ENCODE measurements around the gene PRPSAP1.
A peak's percentile ranks its signal among the peaks of the same experiment; 100 is the strongest.
"Not testable (repeated sequence)": the region's sequence is repeated elsewhere in the genome, so short reads cannot be mapped to it uniquely, and the experiment has no call there.

Gene PRPSAP1

GRCh38 chr17:76314392-76315227, 39.1 kb downstream of the PRPSAP1 start:
- DNase-seq: no peak

- no peak for DNase-seq
Observed at GRCh38 chr17:76312735-76313134, 41.0 kb downstream of the PRPSAP1 start.

DNA sequence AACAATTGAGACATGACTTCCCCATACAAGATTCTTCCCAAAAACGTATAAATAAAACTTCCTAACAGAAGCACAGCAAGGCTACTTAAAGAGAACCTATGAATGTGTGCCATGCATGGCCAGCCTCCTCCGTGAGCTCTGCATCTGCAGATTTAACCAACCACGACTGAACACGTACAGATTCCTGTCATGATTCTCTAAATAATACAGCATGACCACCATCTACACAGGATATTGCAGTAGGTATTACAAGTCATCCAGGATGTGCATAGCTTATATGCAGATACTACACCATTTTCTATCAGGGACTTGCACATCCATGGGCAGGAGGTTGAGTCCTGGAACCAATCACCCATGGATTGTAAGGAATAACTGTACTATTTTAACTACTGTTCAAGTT, 44.3 kb downstream of the PRPSAP1 start:
- no peak for DNase-seq

- DNase-seq: no peak
Observed at GRCh38 chr17:76307966-76308338, 45.8 kb downstream of the PRPSAP1 start, which contains the start of gene QRICH2. Gene QRICH2, minus strand, starts transcription at chr17:76308276. Its CDS starts 278 bp downstream, at chr17:76307998.

GRCh38 chr17:76307299-76307965, 46.3 kb downstream of the PRPSAP1 start:
- no peak for DNase-seq

GRCh38 chr17:76305135-76305454, 48.6 kb downstream of the PRPSAP1 start:
- not testable (repeated sequence) for DNase-seq

DNA sequence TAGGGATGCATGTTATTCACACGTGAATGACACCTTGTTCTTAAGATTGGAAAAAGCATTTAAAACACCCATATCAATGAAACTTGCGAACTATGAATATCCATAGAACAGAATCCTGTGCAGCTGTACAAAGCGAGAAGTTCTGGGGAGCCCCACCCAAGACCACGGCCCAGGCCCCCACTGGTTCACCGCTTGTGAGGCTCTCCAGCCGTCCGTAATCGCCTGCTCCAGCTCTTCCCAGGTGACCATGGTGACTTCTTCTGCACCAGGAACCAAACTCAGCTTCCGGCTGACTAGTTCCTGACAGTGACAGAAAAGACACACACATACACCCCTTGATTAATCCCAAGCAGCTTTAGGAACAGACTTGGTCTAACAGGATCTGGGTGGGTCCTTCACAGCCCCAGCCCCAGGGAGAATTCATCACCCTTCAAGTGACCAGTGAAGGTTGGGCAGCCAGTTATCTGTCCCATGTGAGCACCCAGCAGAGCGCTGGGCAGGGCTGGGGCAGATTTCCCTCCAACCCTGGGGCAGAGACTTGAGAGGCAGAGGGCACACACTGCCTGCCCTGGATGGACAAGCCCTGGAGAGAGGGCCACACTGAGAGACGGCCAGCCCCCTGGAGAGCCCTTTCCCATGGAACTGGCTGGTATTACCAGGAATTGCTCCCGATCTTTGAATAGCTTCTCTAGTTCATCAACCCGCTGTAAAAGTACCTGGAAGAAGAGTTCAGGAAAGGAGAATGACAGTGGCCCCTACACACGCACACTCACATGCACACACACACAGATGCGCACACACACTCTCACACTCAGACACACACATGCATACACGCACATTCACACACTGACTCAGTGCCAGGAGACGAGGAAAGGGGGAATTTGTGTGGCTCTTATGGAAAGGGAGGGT, 49.2 kb downstream of the PRPSAP1 start:
- DNase-seq: no peak

- DNase-seq: no peak
Observed at GRCh38 chr17:76297436-76297835, 56.3 kb downstream of the PRPSAP1 start.

GRCh38 chr17:76296889-76297288, 56.8 kb downstream of the PRPSAP1 start:
- DNase-seq: no peak

- DNase-seq: no peak
Observed at GRCh38 chr17:76296186-76296585, 57.5 kb downstream of the PRPSAP1 start.

GRCh38 chr17:76293106-76293505, 60.6 kb downstream of the PRPSAP1 start:
- DNase-seq: no peak

DNA sequence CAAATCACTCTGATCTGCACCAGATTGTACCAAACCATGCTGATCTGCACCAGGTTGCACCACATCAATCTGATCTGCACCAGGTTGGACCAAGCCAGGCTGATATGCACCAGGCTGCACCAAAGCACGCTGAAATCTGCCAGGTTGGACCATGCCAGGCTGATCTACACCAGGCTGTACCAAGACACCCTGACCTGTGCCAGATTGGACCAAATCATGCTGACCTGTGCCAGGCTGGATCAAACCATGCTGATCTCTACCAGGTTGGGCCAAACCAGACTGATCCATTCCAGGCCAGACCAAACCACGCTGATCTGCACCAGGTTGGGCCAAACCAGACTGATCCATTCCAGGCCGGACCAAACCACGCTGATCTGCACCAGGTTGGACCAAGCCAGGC, 61.1 kb downstream of the PRPSAP1 start:
- no peak for DNase-seq

- DNase-seq: no peak
Observed at GRCh38 chr17:76281573-76282371, 71.9 kb downstream of the PRPSAP1 start.

- no peak for DNase-seq
Observed at GRCh38 chr17:76280650-76281049, 73.1 kb downstream of the PRPSAP1 start.

DNA sequence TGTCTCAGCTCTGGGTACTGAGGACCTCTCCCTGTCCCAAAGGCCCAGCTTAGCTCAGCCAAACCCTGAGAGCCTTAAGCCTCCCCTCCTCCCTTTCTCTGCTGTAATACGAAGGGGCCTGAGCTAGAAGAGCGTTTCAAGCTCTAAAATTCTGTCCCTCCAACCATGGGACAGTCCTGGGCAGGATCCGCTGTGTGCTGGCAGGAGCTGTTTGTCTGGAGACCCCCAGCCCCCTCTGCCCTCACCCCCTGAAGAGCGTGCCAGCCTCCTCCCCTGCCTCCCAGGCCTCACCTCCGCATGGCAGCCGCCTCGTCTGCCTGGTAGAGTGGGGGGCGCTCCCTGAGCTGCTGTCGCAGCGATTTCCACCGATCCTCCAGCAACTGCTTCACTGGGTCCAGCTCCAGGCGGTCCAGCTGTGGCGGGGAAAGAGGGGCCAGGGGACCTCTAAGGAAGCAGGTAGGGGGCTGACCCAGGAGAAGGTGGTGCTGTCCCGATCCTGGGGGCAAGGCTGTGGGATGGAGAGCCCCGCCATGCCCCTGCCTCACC, 73.9 kb downstream of the PRPSAP1 start:
- no peak for DNase-seq

DNA sequence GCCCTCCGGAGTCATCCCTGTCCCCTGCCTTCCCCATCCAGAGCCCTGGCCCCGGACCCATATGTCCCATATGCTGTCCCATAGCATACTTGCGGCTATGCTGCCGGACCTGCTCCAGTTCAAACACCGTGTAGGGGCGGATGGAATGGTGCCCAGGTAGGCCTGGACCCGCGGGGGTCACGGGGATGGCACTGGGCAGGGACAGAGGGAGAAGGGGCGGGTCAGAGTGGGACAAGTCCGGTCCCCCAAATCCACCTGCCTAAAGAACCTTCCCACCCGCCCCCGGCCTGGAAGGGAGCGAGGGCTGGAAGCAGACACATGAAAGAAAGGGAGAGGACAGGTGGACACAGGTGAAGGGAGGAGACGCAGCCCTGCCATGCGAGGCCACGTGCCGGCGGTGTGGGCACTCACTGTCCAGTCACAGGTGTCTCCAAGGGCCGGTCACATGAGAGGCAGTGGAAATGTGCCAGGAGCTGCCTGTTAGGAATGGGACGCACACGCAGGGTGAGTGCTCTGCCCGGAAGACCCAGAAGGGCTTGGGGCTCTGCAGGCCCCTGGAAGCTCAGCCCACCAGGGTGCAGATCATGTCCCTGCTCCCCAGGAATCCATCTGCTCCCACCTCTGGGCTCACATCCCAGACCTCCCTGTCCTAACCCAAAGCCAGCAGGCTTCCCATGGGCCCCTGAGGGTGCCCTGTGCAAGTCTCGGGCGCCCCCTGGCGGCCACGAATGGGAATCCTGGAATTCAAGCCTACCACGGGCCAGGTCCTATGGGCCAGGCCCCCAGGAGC, 74.6 kb downstream of the PRPSAP1 start:
- DNase-seq: peak; percentile 56

DNA sequence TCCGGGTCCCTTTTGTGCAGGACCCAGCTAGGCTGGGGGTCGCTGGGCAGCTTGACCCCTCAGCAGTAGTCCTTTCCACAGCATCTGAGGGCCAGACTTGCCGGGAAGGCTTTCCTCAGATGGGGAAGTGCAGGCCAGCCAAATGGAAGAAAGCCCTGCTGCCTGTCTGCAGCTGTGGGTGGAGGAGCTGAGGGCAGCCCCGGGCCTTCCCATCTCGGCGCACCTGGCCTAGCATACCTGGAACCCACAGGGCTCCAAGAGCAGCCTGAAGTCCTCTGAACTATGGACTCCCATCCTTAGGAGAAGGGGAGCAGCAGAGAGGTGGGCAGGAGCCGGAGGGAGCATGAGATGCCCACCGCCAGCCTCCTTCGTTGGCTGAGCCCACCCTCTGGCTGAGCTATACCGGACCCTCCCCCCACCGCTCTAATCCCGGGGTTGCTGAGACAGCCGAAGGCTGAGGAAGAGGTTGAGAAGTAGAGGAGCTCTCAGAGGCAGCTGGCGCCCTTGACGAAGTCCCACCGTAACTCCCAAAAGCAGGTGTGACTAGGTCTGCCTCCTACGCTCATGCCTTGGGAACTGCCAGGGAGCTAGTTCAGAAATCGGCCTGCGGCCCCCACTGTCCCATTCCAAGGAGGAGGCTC, 75.3 kb downstream of the PRPSAP1 start:
- no peak for DNase-seq

DNA sequence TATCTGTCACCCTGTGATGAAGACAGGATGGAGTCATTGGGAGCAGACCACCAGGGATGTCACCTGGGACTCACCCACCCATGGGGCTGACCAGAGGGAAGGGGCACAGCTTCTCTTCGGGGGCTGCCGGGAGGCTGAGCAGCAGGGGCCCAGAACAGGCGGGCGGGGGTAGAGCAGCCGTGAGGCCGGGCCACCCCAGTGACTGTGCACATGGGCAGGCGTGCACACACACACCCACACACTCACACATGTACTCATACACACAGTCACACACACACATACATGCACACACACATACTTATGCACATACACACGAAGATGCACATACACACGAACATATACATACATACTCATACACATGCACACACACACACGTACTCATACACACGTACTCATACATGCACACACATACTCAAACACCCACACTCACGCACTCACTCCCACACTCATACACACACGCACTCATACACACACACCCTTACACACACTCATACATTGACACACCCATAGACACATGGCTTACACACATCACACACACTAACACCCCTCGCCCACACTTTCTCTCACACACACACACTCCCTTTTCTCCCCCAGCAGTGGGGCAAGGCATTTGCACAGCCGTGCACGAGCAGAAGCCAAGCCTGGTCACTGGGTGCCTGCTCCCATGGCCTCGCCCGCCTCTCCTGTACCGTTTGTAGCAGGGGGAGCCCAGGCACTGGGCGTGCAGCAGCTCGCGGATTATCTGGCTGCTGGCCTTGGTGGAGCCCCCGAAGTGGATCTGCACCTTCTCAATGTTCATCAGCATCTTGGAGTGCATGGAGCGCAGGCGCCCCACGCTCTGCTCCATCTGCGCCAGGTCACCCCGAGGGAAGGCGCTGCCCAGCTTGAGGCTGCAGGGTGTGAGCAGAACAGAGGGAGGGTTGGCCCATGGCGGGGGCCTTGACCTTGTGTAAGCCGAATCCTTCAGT, 76.1 kb downstream of the PRPSAP1 start:
- DNase-seq: no peak

GRCh38 chr17:76276461-76277299, 77.0 kb downstream of the PRPSAP1 start:
- no peak for DNase-seq
